ENCODE data around the gene ARSG.
A peak's percentile ranks its signal among the peaks of the same experiment; 100 is the strongest.
"Not testable (repeated sequence)": the region's sequence is repeated elsewhere in the genome, so short reads cannot be mapped to it uniquely, and the experiment has no call there.

ARSG gene

DNA sequence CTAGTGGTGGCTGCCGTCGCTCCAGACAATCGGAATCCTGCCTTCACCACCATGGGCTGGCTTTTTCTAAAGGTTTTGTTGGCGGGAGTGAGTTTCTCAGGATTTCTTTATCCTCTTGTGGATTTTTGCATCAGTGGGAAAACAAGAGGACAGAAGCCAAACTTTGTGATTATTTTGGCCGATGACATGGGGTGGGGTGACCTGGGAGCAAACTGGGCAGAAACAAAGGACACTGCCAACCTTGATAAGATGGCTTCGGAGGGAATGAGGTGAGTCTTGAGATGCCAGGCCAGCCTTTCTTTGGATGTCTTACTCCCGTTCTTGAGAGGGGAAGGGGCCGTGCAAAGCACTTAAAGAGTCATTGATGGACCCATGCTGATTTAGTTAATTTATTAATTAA, 16.1 kb downstream of the ARSG start:
- DNase-seq, result no peak

DNA sequence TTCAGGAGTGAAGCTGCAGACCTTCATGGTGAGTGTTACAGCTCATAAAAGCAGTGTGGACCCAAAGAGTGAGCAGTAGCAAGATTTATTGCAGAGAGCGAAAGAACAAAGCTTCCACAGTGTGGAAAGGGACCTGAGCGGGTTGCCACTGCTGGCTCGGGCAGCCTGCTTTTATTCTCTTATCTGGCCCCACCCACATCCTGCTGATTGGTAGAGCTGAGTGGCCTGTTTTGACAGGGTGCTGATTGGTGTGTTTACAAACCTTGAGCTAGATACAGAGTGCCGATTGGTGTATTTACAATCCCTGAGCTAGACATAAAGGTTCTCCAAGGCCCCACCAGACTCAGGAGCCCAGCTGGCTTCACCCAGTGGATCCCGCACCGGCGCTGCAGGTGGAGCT, 17.2 kb downstream of the ARSG start:
- DNase-seq, result not testable (repeated sequence)

DNA sequence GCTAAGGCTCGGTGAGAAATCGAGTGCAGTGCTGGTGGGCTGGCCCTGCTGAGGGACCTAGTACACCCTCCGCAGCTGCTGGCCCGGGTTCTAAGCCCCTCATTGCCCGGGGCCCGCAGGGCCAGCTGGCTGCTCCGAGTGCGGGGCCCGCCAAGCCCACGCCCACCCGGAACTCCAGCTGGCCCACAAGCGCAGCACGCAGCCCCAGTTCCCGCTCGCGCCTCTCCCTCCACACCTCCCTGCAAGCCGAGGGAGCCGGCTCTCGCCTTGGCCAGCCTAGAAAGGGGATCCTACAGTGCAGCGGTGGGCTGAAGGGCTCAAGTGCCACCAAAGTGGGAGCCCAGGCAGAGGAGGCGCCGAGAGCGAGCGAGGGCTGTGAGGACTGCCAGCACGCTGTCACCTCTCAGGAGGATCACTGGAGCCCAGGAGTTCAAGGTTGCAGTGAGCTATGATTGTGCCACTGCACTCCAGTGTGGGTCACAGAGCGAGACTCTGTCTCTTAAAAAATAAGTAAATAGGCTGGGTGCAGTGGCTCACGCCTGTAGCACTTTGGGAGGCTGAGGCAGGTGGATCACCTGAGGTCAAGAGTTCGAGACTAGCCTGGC, 17.9 kb downstream of the ARSG start:
- DNase-seq, result not testable (repeated sequence)

DNA sequence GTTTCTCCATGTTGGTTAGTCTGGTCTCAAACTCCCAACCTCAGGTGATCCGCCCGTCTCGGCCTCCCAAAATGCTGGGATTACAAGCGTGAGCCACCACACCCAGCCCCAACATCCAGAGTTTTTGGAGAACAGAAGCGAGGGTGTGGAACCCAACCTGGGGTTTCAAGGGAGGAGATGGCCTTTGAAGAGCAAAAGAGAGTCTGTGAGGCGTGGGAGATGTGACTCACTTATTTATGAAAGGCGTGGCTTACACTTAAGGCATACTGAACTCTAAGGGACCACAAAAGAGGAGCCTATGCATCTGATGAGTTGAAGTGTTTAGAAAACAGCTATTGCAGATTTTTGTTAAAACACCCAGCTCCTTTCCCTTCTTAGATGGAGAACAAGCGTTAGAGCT, 18.9 kb downstream of the ARSG start:
- peak; percentile 64 for DNase-seq

DNA sequence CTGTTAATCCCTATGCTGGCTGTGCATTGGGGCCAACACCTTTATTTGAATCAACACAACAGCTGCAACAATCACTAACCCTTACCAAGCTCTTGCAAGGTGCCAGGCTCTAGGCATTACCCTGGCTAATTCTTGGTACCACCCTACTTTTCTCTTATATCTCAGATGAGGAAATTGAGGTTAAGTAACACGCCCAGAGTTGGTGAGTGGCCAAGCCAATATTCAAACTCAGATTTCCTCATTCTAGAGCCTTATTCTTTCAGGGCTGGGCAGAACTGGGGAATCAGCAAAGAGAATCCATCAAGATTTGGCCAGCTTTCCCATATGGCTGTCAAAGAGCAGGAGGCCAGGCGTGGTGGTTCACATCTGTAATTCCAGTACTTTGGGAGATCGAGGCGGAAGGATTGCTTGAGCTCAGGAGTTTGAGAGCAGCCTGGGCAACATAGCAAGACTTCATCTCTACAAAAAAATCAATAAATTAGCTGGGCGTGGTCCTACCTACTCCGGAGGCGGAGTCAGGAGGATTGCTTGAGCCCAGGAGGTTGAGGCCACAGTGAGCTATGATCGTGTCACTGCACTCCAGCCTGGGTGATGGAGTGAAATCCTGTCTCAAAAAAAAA, 23.7 kb downstream of the ARSG start:
- DNase-seq, result peak; percentile 89

DNA sequence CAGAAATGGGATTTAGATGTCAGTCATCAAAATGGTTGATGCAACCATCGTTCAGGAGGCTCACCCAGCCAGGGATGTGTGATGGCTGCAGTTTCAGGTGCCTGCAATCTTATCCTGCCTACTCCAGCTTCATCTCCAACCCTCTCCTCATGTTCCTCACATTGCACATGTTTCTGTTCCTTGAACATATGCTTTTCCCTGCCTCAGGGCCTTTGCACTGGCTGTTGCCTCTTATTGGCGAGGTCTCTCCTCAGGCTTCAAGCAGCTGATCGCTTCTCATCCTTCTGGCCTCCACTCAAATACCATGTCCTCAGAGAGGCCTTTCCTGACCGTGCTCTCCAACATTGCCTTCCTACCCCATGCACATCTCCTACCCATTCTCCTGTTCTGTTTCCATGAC, 24.6 kb downstream of the ARSG start:
- DNase-seq, result no peak

DNA sequence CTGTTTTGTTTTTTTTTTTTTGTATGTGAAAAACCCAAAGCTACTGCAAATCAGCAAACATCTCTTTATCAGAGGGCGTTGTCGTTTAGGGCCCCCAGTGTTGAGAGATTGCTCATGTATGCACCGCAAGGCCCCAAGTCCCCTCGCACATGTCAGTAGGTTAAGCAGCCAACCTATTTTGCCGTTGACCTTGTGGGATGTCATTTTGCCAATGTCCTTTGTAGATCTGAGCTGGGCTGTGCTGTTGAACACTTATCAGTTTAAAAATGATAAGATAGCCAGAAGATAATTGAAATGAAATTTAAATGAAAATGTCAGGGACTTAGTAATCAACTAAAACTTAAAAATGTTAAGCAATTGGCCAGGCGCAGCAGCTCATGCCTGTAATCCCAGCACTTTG, 26.2 kb downstream of the ARSG start:
- DNase-seq, result no peak

DNA sequence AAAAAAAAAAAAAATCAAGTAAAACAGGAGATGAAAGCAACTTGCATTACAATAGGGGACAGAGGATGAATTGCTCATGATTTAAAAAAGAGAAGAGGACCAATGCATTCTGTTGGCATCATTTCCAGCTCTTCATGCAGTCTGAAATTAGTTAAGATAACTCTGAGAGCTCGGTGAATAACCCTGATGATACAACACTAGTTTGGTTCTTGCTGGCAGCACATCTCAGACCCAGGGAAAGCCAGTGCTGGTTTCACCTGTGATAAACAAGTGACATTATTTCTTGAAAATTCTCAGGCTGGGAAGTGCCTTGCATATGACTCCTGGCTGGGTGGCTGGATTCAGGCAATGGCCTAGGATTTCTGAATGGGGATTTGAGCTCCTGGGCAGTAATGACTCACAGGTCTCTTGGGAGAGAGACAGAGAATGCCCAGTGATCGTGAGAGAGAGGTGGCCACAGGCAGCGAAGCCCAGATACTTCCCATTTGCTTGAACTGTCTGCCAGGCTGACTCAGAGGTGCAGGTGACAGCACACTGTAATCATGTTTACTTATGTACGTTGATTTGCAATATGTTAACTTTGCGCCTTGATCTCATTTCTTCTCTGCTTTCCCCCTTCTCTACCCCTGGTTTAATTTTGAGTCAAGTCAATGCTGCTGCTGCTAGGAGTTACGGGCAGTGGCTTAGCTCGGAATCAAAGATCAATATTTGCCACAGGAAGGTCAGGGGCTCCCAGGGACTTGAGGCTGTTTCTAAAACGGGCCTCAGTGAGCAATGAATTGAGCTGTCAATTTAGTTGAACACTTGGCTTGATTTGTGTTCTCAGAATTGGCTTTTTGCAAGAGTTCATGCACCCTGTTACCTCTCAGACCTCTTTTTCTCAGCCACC, 27.1 kb downstream of the ARSG start:
- DNase-seq, result peak; percentile 69

DNA sequence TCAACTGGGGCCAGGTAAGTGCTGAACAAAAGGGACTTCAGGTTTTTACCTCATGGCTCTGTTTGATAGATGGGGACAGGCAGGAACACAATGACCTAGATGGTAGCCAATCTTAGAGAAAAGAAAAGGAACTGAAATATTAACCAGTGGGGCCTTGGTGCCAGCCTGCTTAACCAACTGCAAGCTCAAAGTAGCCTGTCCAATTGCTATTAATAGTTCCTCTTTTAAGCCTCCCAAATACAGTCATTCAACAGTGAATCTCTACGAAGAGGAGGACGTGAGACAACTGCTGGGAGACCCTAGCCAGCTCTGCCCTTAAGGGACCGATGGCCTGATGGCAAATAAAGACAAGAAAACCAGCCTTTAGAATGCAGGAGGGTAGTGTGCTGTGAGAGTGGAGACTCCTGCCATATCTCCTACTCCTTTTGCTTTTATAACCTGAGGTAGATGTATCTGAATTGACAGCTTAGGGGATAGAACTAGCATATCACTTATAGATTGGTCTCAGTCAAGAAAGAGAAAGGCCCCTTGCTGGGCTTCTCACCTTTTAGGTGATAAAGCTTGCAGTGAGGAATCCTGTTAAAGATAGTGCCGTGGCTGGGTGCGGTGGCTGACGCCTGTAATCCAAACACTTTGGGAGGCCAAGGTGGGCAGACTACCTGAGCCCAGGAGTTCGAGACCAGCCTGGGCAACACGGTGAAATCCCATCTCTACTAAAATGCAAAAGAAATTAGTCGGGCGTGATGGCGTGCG, 28.3 kb downstream of the ARSG start:
- peak; percentile 66 for DNase-seq

DNA sequence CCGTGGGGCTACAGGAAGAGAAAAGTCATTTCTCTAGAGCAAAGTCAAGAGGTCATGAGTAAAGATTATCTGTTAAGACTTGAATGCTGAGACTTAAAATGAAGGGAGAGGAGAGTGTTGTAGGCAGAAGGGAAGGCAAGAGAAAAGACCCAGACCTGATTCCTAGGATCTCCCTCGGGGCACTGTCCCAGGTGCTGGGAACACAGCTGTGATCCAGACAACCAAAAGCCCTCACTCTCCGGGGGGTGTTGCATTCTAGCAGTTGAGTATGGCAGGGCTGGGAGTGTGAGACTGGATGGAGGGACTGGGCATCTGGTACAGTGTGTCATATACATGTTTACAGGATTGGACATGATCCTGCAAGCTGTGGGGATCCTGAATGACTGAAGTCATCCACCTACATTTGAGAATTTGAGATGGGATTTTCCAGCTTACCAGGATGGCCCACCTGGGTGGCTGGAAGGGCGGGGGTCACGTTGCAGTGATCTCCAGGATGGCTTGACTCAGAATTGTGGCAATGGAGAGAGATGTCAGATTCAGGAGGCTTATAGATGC, 29.1 kb downstream of the ARSG start:
- no peak for DNase-seq

DNA sequence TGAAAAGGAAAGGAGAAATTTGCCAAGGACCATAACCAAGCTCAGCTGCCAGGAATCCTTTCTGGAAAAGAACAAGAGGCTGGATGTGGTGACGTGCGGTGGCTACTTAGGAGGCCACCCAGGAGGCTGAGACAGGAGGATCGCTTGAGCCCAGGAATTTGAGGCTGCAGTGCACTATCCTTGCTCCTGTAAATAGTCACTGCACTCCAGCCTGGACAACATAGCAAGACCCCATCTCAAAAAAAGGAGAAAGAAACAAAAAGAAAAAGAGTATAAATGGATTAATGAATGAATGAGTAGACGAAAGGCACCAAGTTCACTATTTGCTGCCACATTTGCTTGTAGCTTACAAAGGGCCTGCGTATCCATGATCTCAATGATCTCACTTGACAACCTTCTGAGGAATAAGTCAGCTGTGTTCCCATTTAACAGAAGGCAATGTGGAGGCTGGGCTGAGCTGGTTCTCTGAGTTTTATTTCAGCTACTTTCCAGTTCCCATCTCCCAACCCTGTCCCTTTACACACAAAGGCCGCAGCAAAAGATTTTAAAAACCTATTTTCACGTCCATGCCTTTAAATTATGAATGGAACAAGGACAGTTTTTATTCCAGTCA, 29.8 kb downstream of the ARSG start:
- no peak for DNase-seq

DNA sequence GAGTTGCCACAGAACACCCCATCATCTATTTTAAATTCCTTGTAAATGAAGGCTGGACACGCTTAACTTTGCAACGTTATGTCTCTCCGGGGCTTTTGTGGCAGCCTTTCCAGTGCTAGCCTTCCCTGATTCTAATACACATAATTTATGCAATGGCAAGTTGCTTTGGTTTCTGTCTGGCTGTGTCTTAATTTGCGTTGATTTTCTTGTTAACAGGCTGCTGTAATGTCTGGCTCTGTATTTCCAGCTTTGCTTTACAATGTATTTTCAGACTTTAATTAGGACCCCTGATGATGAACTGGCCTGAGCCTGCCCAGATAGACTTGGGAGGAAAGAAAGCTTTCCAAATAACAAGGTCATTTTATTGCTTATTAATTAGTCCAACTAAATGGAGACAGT, 30.3 kb downstream of the ARSG start:
- DNase-seq, result no peak

DNA sequence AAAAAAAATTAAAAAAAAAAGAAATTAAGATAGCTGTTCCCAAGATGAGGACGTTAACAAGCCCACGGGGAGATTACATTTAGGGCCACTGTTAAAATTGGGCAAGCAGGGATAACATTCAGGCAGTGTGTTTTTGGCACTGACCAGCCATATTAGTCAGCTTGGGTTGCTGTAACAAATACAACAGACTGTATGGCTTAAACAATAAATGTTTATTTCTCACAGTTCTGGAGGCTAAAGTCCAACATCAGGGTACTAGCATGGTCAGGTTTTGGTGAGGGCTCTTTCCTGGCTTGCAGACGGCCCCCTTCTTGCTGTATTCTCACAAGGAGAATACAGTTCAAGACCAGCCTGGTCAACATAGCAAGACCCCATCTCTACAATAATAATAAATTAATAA, 31.3 kb downstream of the ARSG start:
- DNase-seq, result no peak

DNA sequence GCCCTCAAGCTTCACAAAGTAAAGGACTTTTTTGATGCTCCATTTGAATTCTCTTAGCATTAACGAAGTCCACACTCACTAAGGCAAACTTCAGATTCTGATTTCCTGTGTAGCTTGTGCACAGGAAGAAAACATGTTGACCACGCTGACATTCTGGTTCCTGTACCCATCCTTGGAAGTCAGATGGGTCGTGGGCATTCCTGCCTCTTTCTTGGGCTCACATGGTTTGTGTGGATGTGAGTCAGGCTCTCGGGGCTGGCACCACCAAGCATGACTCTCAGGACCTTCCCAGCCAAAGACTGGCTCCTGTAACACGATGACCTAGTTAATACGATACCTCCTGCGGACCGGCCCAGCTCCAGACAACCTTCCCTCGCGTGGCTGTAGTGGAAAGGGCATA, 32.8 kb downstream of the ARSG start:
- no peak for DNase-seq

DNA sequence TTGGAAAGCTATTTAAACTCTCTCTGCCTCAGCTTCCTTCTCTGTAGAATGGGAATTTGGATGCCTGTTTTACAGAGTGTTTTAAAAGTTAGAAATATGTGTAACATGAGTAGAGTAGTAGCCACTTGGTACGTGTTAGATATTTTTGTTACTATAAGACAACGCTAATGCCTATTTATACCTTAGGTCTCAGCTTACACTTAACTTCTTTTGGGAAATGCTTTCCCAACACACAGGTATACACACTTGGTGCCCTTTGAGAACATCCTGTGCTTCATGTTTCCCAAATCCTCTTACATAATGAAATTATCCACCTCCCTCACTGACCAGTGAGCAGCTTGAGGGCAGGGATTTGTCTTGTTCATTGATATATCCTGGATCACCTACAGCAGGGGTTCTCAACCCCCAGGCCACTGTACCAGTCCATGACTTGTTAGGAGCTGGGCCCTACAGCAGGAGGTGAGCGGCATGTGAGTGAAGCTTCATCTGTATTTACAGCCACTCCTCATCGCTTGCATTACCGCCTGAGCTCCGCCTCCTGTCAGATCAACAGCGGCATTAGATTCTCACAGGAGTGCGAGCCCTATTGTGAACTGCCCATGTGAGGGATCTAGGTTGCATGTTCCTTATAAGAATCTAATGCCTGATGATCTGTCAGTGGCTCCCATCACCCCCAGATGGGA, 33.5 kb downstream of the ARSG start:
- DNase-seq, result no peak

DNA sequence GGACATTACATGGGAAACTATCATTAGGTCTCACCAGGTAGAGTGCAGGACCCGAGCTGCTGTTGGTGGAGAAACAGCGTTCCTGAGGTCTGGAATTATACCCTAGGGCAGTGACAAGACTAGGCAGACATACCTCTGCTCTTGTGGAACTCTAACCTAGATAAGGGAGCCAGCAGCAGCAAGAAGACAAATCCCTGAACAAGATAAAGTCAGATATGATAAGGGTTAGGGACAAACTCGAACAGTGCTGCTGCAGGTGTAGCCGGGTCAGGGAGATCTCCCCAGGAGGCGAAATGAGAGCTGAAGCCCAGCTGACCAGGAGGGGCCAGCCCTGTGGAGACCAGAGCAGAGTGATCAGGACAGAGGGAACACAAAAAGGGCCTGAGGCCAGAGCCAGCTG, 34.7 kb downstream of the ARSG start:
- DNase-seq, result no peak

DNA sequence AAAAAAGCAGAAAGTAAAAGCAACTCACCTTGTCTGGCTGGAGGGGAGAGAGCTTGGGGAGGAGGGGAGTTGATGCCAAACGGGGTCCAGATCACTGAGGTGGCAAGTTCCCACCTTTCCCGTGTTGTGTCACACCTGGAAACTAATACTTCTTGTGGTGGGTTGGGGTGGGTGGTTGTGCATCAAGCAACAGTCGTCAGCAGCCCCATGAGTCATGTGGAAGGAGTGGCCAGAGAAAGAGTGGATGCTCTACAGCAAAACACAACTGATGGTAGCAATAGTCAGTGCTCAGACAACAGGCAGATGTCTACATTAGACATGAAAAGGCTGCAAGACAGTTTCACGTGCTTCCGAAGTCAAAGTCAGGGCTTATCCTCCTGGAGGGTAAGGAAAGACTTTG, 35.4 kb downstream of the ARSG start:
- DNase-seq, result no peak

DNA sequence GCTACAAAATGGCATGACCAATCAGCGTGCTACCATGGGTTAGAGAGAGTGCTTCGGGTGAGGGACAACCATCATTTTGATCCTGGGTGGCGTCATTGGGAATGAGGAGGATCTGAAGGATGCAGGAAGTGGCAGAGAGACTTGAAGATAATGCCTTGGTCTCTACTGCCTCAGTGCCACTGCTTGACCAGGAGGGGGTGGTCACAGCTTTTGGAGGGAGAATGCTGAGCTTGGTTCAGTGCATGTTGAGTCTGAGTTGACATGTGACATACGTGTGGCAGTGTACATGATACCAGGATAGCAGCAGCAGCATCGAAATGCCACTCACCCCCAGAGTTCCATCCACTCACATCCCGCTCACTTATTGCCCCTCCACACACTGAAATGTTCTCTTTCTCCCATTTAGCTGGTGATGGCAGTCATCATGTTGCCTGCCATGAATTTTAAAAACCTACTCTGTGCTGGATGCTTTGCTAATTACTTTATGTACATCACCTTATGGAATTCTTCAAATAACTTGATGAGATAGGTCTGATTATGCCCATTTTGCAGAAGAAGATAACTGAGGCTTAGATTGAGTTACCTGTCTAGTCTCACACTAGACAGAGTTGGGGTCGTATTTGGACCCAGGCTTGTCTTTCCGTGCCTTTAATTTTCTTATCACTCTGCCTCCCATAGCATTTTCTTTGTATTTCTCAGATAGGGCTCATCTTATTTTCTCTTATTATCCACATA, 36.7 kb downstream of the ARSG start:
- DNase-seq, result no peak

DNA sequence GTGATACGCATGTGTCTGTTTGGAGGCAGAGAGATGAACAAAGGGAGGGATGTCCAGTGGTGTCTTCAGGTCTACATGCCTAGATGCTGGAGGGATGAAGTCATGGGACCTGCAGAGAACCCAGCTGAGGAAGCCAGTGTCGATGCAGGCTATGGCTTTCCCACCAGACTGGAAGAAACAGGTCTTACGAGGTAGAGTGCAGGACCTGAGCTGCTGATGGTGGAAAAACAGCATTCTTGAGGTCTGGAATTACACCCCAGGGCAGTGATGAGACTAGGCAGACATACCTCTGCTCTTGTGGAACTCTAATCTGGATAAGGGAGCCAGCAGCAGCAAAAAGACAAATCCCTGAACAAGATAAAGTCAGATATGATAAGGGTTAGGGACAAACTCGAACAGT, 37.4 kb downstream of the ARSG start:
- no peak for DNase-seq

DNA sequence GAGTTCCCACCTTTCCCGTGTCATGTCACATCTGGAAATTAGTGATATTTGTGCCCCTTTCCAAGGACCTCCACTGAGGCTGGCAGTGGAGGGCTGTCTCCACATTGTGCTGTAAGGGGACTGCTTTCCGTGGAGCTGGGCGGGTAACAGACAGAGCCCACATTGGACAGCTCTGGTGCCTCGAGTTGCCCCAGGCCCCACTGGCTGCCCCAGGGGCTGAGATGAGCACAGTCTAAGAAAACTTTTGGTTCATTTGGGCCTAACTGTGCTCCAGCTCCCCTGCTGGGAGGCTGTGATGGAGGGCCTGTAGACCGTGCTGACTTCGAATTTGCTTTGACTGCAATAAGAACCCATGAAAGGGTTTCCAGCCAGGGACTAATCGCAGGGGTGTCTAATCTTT, 38.0 kb downstream of the ARSG start:
- DNase-seq, result no peak

DNA sequence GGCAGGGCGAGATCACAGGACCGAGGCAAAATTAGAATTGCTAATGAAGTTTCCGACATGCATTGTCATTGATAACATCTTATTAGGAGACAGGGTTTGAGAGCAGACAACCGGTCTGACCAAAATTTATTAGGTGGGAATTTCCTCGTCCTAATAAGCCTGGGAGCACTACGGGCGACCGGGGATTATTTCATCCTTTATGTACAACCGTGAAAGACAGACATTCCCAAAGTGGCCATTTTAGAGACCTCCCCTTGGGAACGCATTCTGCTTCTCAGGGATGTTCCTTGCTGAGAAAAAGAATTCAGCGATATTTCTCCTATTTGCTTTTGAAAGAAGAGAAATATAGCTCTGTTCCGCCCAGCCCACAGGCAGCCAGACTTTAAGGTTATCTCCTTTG, 40.6 kb downstream of the ARSG start:
- DNase-seq, result not testable (repeated sequence)

All from inflammatory macrophage treated with lipopolysaccharide for 4 hours (primary cell).